Natural killer cell (primary cell): Measurements from ENCODE around the gene VTCN1. TPM values are rescaled to one million over a fixed set of nuclear protein-coding genes. Genes with fewer than 3 reads are reported as not detected.

ENCODE experiments used
- ATAC-seq, 3 donors: fragments of 150-1000 bp in 2 of 3; fragments of 200-7000 bp in 1 of 3; cut with Tn5 transposase; 1 replicate in 1 of 3; 2 replicates in 2 of 3; pipeline ENCODE4 v1.10.0; 2021; ENCODE audit warnings: mild to moderate bottlenecking in 2 of 3, moderate library complexity in 2 of 3
- DNase-seq, 2 donors: peaks; one replicate each; pipeline versions ENCODE4 v3.0.0 to v3.0.0-alpha.2; 2013 to 2021; ENCODE audit warnings: mixed read lengths in 1 of 2
- H3K27ac ChIP-seq: one replicate; pipeline ENCODE4 v1.5.1; 2013; ENCODE audit warnings: mild to moderate bottlenecking, low read length
- H3K27me3 ChIP-seq: one replicate; pipeline ENCODE4 v1.6.1; 2013; ENCODE audit warnings: low read length; ENCODE audit not compliant: control insufficient read depth, insufficient read depth
- H3K36me3 ChIP-seq: one replicate; pipeline ENCODE4 v1.6.1; 2013; ENCODE audit warnings: low read length; ENCODE audit not compliant: control insufficient read depth, insufficient read depth
- H3K4me1 ChIP-seq: one replicate; pipeline ENCODE4 v1.6.1; 2013; ENCODE audit warnings: low read length; ENCODE audit not compliant: control insufficient read depth, insufficient read depth
- H3K4me3 ChIP-seq: one replicate; pipeline ENCODE4 v1.5.1; 2013; ENCODE audit warnings: low read length
- H3K9me3 ChIP-seq: one replicate; pipeline ENCODE4 v1.6.1; 2013; ENCODE audit warnings: low read length; ENCODE audit not compliant: control insufficient read depth, insufficient read depth
- H3K27ac Mint-ChIP-seq, 2 donors: one replicate each; pipeline ENCODE4 v1.8.0; 2022; ENCODE audit warnings: mild to moderate bottlenecking in 2 of 2, mixed read lengths in 2 of 2, moderate library complexity in 1 of 2
- H3K27me3 Mint-ChIP-seq, 2 donors: one replicate each; pipeline ENCODE4 v1.8.0; 2022; ENCODE audit warnings: low read depth in 2 of 2, mixed read lengths in 2 of 2
- H3K36me3 Mint-ChIP-seq: one replicate; pipeline ENCODE4 v1.8.0; 2022; ENCODE audit warnings: mixed read lengths
- H3K4me1 Mint-ChIP-seq, 2 donors: one replicate each; pipeline ENCODE4 v1.8.0; 2022; ENCODE audit warnings: mixed read lengths in 2 of 2
- H3K4me3 Mint-ChIP-seq: one replicate; pipeline ENCODE4 v1.8.0; 2022; ENCODE audit warnings: mild to moderate bottlenecking, moderate library complexity, mixed read lengths
- H3K9me3 Mint-ChIP-seq, 2 donors: one replicate each; pipeline ENCODE4 v1.8.0; 2022; ENCODE audit warnings: mixed read lengths in 2 of 2
- CTCF ChIP-seq: fragments of 200-600 bp; IDR thresholded peaks from one replicate; pipeline ENCODE4 v1.8.0; 2022; ENCODE audit warnings: antibody characterized with exemption
- WGBS: methylation state at CpG from one replicate; pipeline ENCODE4 v1.1.7; 2013; ENCODE audit warnings: missing lambda C conversion rate; ENCODE audit not compliant: insufficient coverage; 5-methylcytosine and 5-hydroxymethylcytosine counted together
- intact Hi-C: fragments of 100-400 bp; cut with micrococcal nuclease; formaldehyde crosslinking; loops from one replicate; pipeline ENCODE4 v1.14.2; 2022
- total RNA-seq, 4 donors: library from RNA; stranded (reverse); fragments of 120-200 nt in 1 of 4; gene quantifications; one replicate each; pipeline versions ENCODE4 v1.2.3 to v1.2.4, GENCODE V29; 2013 to 2022

The VTCN1 gene
- total RNA-seq, 3 donors from 2014 or later (not counting 1 experiment from before 2014, with no cell fraction given): not detected

GRCh38 chr1:117169871-117170596, 40.7 kb downstream of the VTCN1 start:
- Histone ChIP-seq H3K36me3 (no peaks in the 10 kb centered on the region), H3K9me3 (no peaks in the 10 kb centered on the region), H3K27ac (no peak overlapping the region), H3K4me3 (no peak overlapping the region), H3K27me3 (peaks cover 2% of the 10 kb centered on the region), H3K4me1 (no peaks in the 10 kb centered on the region)
- Mint-ChIP-seq H3K36me3 (no peaks in the 10 kb centered on the region), H3K4me3 (no peak overlapping the region), H3K4me1 (no peaks in the 10 kb centered on the region), H3K9me3 (no peaks in the 10 kb centered on the region), H3K27ac (no peak overlapping the region), H3K27me3 (peaks cover 0 to 8% of the 10 kb centered on the region in 2 donors)
- ATAC-seq (no peak), DNase-seq (no peak)
- no peak for TF ChIP-seq CTCF
- 94% methylated on average over 4 of the region's 4 CpGs for WGBS
- intact Hi-C loops: no loop called here

DNA sequence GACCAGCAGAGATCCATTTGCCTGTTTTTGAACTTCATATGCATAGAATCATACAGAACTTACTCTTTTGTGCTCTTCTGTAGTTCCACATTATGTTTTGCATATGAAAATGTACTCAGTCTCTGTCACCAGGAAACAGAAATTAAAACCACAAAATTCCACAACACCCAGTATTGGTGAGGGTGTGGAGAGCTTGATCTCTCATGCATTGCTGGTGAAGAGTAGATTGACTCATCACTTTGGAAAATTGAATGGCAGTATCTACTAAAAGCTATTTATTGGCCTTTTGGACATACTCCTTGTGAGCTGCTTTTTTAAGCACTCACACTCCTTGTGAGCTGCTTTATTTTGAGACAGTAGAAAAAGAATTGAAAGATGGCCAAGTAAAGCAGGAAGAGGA, 43.3 kb downstream of the VTCN1 start:
- no peak overlapping the region for H3K27ac ChIP-seq
- no peaks in the 10 kb centered on the region for H3K36me3 Mint-ChIP-seq
- no peak for TF ChIP-seq CTCF

DNA sequence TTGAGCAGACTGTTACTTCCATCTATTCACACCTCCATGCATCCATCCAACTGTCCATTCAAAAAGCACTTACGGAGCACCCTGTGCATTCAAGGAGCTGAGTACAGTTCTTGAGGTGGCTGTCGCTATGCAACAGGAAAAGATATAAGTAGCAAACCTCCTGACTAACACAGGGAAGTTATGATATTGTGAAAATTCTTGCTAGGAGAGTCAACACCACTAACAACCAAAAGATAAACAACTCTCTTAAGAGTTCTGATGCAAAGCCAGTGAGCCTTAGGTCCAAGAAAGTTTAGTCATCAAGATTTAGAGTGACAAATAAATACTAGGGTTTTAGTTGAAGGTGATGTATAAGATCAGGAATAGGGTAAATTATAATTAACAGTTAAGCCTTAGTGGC, 44.7 kb downstream of the VTCN1 start:
- Histone ChIP-seq H3K9me3 (no peaks in the 10 kb centered on the region), H3K4me1 (no peaks in the 10 kb centered on the region), H3K4me3 (no peak overlapping the region), H3K36me3 (no peaks in the 10 kb centered on the region), H3K27ac (no peak overlapping the region), H3K27me3 (peaks cover 2% of the 10 kb centered on the region)
- Mint-ChIP-seq H3K27me3 (peaks cover 9 to 20% of the 10 kb centered on the region in 2 donors), H3K4me1 (no peaks in the 10 kb centered on the region), H3K27ac (no peak overlapping the region), H3K4me3 (no peak overlapping the region), H3K36me3 (no peaks in the 10 kb centered on the region), H3K9me3 (no peaks in the 10 kb centered on the region)
- TF ChIP-seq CTCF: no peak
- WGBS: 100% methylated on average over 1 of the region's 2 CpGs
- no peak for ATAC-seq
- intact Hi-C loops: no loop called here
- DNase-seq: no peak

More for the DNA sequence above, 43.3 kb downstream of the VTCN1 start:
- Histone ChIP-seq H3K4me1 (no peaks in the 10 kb centered on the region), H3K9me3 (no peaks in the 10 kb centered on the region), H3K4me3 (no peak overlapping the region), H3K27me3 (peaks cover 2% of the 10 kb centered on the region), H3K36me3 (no peaks in the 10 kb centered on the region)
- no peak overlapping the region for H3K4me3 Mint-ChIP-seq
- H3K9me3 Mint-ChIP-seq: no peaks in the 10 kb centered on the region
- H3K4me1 Mint-ChIP-seq: no peaks in the 10 kb centered on the region
- intact Hi-C loops: no loop called here
- ATAC-seq (no peak), DNase-seq (no peak)
- H3K27me3 Mint-ChIP-seq: peaks cover 2 to 8% of the 10 kb centered on the region in 2 donors
- H3K27ac Mint-ChIP-seq: no peak overlapping the region

DNA sequence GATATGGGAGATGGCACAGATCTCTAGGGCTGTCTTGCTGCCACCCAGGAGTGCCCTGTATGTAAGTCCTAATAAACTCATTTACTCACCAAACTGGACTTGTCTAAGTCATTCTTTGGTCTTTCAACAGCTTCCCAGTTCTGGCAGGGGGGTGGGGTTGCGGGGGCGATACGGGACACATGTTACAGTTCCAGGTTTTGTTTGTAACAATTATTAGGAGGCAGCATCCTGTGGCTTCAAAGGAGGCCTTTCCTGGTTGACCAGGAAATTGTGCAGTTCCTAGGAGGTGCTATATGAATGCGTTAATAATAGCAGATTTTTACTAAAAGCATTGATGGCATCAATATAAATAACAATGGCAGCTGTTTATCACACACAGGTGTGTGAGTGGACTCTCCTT, 46.5 kb downstream of the VTCN1 start:
- Histone ChIP-seq H3K4me3 (no peak overlapping the region), H3K27ac (no peak overlapping the region)
- 94% methylated on average over 4 of the region's 4 CpGs for WGBS

More for the DNA sequence above, 46.5 kb downstream of the VTCN1 start:
- Histone ChIP-seq H3K27me3 (peaks cover 2% of the 10 kb centered on the region), H3K9me3 (no peaks in the 10 kb centered on the region), H3K36me3 (no peaks in the 10 kb centered on the region), H3K4me1 (no peaks in the 10 kb centered on the region)
- ATAC-seq (no peak), DNase-seq (no peak)
- no peak for TF ChIP-seq CTCF
- no peaks in the 10 kb centered on the region for H3K36me3 Mint-ChIP-seq
- peaks cover 12 to 30% of the 10 kb centered on the region in 2 donors for H3K27me3 Mint-ChIP-seq
- H3K9me3 Mint-ChIP-seq: no peaks in the 10 kb centered on the region
- H3K27ac Mint-ChIP-seq: no peak overlapping the region
- H3K4me3 Mint-ChIP-seq: no peak overlapping the region
- intact Hi-C loops: no loop called here
- no peaks in the 10 kb centered on the region for H3K4me1 Mint-ChIP-seq
